ENCODE data around the gene LTO1. TPM values are rescaled to one million over a fixed set of nuclear protein-coding genes. Genes with fewer than 3 reads are reported as not detected.

Gene LTO1
- total and polyA plus RNA-seq, 2 of the 13 experiments (the other 11 are each of a cell fraction or from before 2014, with no cell fraction given), result 11.8 to 15.0 TPM

DNA sequence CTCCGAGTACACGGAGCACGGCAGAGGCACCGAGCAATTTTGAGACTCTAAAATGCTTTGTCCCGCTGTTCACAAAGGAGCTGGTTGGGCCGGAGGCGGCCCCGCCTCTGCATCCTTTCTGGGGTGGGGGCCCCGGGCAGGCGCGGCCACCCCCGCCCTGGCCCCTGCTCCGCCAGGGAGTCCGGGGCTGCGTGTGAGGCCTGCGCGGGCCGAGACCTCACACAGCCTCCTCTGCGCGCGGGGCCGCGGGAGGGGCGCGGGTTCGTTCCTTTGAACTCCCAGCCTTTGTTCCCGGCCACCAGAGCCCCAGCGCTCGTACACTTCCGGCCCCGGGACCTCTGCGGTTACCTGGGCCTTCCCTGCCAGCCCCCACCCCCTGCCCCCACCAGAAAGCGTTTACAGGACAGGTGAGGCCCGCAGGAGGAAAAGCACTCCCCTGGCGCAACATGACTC, 27.1 kb upstream of the LTO1 start (continued):
- TF ChIP-seq, protein P1, sequence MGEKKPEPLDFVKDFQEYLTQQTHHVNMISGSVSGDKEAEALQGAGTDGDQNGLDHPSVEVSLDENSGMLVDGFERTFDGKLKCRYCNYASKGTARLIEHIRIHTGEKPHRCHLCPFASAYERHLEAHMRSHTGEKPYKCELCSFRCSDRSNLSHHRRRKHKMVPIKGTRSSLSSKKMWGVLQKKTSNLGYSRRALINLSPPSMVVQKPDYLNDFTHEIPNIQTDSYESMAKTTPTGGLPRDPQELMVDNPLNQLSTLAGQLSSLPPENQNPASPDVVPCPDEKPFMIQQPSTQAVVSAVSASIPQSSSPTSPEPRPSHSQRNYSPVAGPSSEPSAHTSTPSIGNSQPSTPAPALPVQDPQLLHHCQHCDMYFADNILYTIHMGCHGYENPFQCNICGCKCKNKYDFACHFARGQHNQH (CRISPR knock-in tag; IDR thresholded peaks at IDR 0.05), result 0 out of 2 replicates have a peak, but pooled peaks have one; percentile 32
- TF ChIP-seq TERF1 (CRISPR knock-in tag; IDR thresholded peaks at IDR 0.05), result no peak
- TF ChIP-seq ZNF788 (CRISPR knock-in tag; IDR thresholded peaks at IDR 0.05; ENCODE audit: borderline replicate concordance), result peak; percentile 59; the same call in 1 of the 2 replicates
- TF ChIP-seq PTBP1 (IDR thresholded peaks at IDR 0.05; ENCODE audit: low read depth, low read length, poor library complexity, severe bottlenecking), result no peak
- TF ChIP-seq NR2F6 (IDR thresholded peaks at IDR 0.05), result peak; percentile 64
- peak; percentile 85 for TF ChIP-seq NR2F6 (CRISPR knock-in tag; IDR thresholded peaks at IDR 0.05)
- TF ChIP-seq, protein P2, sequence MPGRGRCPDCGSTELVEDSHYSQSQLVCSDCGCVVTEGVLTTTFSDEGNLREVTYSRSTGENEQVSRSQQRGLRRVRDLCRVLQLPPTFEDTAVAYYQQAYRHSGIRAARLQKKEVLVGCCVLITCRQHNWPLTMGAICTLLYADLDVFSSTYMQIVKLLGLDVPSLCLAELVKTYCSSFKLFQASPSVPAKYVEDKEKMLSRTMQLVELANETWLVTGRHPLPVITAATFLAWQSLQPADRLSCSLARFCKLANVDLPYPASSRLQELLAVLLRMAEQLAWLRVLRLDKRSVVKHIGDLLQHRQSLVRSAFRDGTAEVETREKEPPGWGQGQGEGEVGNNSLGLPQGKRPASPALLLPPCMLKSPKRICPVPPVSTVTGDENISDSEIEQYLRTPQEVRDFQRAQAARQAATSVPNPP (CRISPR knock-in tag; IDR thresholded peaks at IDR 0.05), result no peak
- 0 out of 2 replicates have a peak, but pooled peaks have one; percentile 51 for TF ChIP-seq ZNF12 (CRISPR knock-in tag; IDR thresholded peaks at IDR 0.05)
- TF ChIP-seq HDAC1 (CRISPR knock-in tag; IDR thresholded peaks at IDR 0.05), result peak; percentile 60
- no peak for TF ChIP-seq TRIM24 (CRISPR knock-in tag; IDR thresholded peaks at IDR 0.05)
- no peak for TF ChIP-seq CTCF (CRISPR knock-in tag; IDR thresholded peaks at IDR 0.05)
- TF ChIP-seq FOXP1 (IDR thresholded peaks at IDR 0.05), result no peak
- TF ChIP-seq FOXP1 (CRISPR knock-in tag; IDR thresholded peaks at IDR 0.05), result peak; percentile 55; the same call in 1 of the 2 replicates
- TF ChIP-seq HNF1A (IDR thresholded peaks at IDR 0.05; ENCODE audit: low read depth), result no peak
- peak; percentile 66 for TF ChIP-seq HNF1A (CRISPR knock-in tag; IDR thresholded peaks at IDR 0.05; ENCODE audit: borderline replicate concordance)
- peak; percentile 69 for TF ChIP-seq SRSF1 (optimal IDR thresholded peaks at IDR 0.05; ENCODE audit: low read depth, low read length)
- no peak for TF ChIP-seq ZNF557 (CRISPR knock-in tag; IDR thresholded peaks at IDR 0.05)
- peak; percentile 95 for TF ChIP-seq ZEB1 (IDR thresholded peaks at IDR 0.05; ENCODE audit: insufficient replicate concordance, low read depth)
- TF ChIP-seq ZBTB1 (CRISPR knock-in tag; IDR thresholded peaks at IDR 0.05; ENCODE audit: borderline replicate concordance), result no peak
- 0 out of 2 replicates have a peak, but pooled peaks have one; percentile 25 for TF ChIP-seq ZNF543 (CRISPR knock-in tag; IDR thresholded peaks at IDR 0.05)
- peak; percentile 57; the same call in 1 of the 2 replicates for TF ChIP-seq ISL2 (CRISPR knock-in tag; IDR thresholded peaks at IDR 0.05)

Measured in HepG2 (cell line).